T-cell (primary cell): ENCODE results near the gene EGLN2. TPM values are rescaled to one million over a fixed set of nuclear protein-coding genes. Genes with fewer than 3 reads are reported as not detected.

Experiments
- ATAC-seq, 4 experiments: fragments of 200-7000 bp in 3 of 4; fragments of 150-1000 bp in 1 of 4; cut with Tn5 transposase; replicated peaks in 1 of 4; 1 replicate in 3 of 4; 2 replicates in 1 of 4; pipeline ENCODE4 v1.10.0; 2021; ENCODE audit warnings: moderate library complexity in 3 of 4, mild to moderate bottlenecking in 2 of 4, moderate number of reproducible peaks in 1 of 4
- CTCF ChIA-PET, 2 donors: fragments of 300-600 bp; sonication (Branson Sonifier 250); formaldehyde crosslinking; loops; one replicate each; lab custom pipeline; 2022; ENCODE audit warnings: antibody characterized with exemption in 2 of 2; lab: Charles Lee
- POLR2A ChIA-PET, 2 donors: fragments of 300-600 bp; sonication (Branson Sonifier 250); formaldehyde crosslinking; loops; one replicate each; lab custom pipeline; 2022; ENCODE audit warnings: antibody characterized with exemption in 2 of 2; lab: Charles Lee
- DNase-seq, 35 experiments: peaks; one replicate each; pipeline versions ENCODE4 v3.0.0 to v3.0.0-alpha.2; 2013 to 2023
- H3K27ac ChIP-seq: one replicate; pipeline ENCODE4 v1.5.1; 2013; ENCODE audit warnings: low read length
- H3K27me3 ChIP-seq, 2 experiments: replicated peaks in 1 of 2; 1 replicate in 1 of 2; 2 replicates in 1 of 2; pipeline versions ENCODE4 v1.6.1 to v1.7.0; 2013; ENCODE audit warnings: low read length in 1 of 2, mixed read lengths in 1 of 2; ENCODE audit not compliant: control insufficient read depth in 2 of 2, insufficient read depth in 2 of 2; ENCODE audit errors: extremely low read depth in 1 of 2
- H3K36me3 ChIP-seq, 2 donors: 1 replicate in 1 of 2; 2 replicates in 1 of 2; pipeline versions ENCODE4 v1.6.1 to v1.7.0; 2013; ENCODE audit warnings: low read length in 1 of 2; ENCODE audit not compliant: control insufficient read depth in 2 of 2, insufficient read depth in 1 of 2; ENCODE audit errors: extremely low read depth in 1 of 2
- H3K4me1 ChIP-seq, 2 experiments: 1 replicate in 1 of 2; 2 replicates in 1 of 2; pipeline versions ENCODE4 v1.6.1 to v1.7.0; 2013; ENCODE audit warnings: low read length in 2 of 2, mixed read lengths in 1 of 2; ENCODE audit not compliant: insufficient read depth in 2 of 2, control insufficient read depth in 1 of 2; ENCODE audit errors: extremely low read depth in 1 of 2
- H3K4me3 ChIP-seq, 2 donors: 1 replicate in 1 of 2; 2 replicates in 1 of 2; pipeline versions ENCODE4 v1.5.1 to v1.7.0; 2013; ENCODE audit warnings: mild to moderate bottlenecking in 2 of 2, low read length in 1 of 2, moderate library complexity in 1 of 2; ENCODE audit not compliant: control insufficient read depth in 1 of 2; ENCODE audit errors: extremely low read depth in 1 of 2
- H3K9me3 ChIP-seq: 2 replicates; pipeline ENCODE4 v1.7.0; 2013
- H3K27ac Mint-ChIP-seq, 2 donors: one replicate each; pipeline ENCODE4 v1.8.0; 2020 to 2021; ENCODE audit warnings: mild to moderate bottlenecking in 2 of 2, mixed read lengths in 2 of 2
- H3K27me3 Mint-ChIP-seq, 2 donors: one replicate each; pipeline ENCODE4 v1.8.0; 2021 to 2022; ENCODE audit warnings: mixed read lengths in 2 of 2
- H3K36me3 Mint-ChIP-seq: one replicate; pipeline ENCODE4 v1.8.0; 2021; ENCODE audit warnings: mixed read lengths
- H3K4me1 Mint-ChIP-seq, 3 donors: one replicate each; pipeline ENCODE4 v1.8.0; 2020 to 2022; ENCODE audit warnings: mixed read lengths in 3 of 3, mild to moderate bottlenecking in 1 of 3
- H3K4me3 Mint-ChIP-seq, 3 donors: one replicate each; pipeline ENCODE4 v1.8.0; 2020 to 2022; ENCODE audit warnings: mild to moderate bottlenecking in 3 of 3, mixed read lengths in 3 of 3, moderate library complexity in 3 of 3
- H3K9me3 Mint-ChIP-seq, 3 donors: one replicate each; pipeline ENCODE4 v1.8.0; 2020 to 2022; ENCODE audit warnings: mixed read lengths in 3 of 3
- WGBS: methylation state at CpG from one replicate; pipeline ENCODE4 v1.1.5; 2013; ENCODE audit warnings: missing lambda C conversion rate; ENCODE audit not compliant: insufficient coverage; 5-methylcytosine and 5-hydroxymethylcytosine counted together
- total RNA-seq, 35 experiments: library from RNA in 6 of 35; stranded (reverse) in 6 of 35; fragments of 120-200 nt in 1 of 35; gene quantifications; one replicate each; pipeline versions ENCODE4 v1.2.1 to v1.2.4 and lab custom pipeline; 2013 to 2026

The EGLN2 gene
- total RNA-seq, 5 donors from 2014 or later (not counting 1 experiment from before 2014, with no cell fraction given) = 150 to 234 (median 224) TPM

DNA sequence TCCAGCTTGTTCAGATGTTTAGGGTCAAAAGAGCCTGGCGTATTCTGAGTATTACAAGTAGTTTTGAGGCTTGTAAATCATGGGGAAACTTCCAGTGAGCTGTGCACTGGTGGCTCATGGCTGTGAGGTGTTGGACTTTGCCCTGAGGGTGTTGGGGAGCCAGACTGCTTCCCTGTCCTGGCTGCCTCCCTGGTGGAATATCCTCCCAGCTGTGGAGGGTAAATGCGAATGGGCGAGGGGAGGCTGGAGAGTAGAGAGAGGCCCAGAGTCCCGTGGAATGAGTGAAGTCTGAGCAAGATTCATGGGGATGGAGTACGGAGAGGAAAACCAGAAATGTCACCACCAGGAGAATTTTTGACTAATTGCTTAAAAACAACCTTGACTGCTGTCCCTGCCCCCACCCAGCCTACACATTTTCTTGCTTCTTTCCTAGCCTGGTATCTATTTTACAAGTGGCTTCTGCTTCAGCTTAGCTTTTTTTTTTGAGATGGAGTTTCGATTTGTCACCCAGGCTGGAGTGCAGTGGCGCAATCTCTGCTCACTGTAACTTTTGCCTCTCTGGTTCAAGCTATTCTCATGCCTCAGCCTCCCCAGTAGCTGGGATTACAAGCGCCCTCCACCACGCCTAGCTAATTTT, 44.3 kb upstream of the EGLN2 start:
- Histone ChIP-seq H3K9me3 (no peaks in the 10 kb centered on the region), H3K4me3 (peak overlapping the region; percentile 25), H3K36me3 (peaks cover 18 to 37% of the 10 kb centered on the region in 2 donors), H3K4me1 (peaks cover 17 to 74% of the 10 kb centered on the region in 2 experiments), H3K27me3 (no peaks in the 10 kb centered on the region), H3K27ac (peak overlapping the region; percentile 46)
- ChIA-PET POLR2A (interaction anchor here (0.6 to 1.3 kb wide), 7 partner anchors 23 to 591 kb away, joined by 3 to 15 read pairs (median 6); partner anchors contain the start of gene RAB4B (in 1 of the 2)), CTCF (interaction anchor here (0.6 to 1.3 kb wide), 9 partner anchors 17 to 695 kb away, joined by 3 to 8 read pairs (median 5); partner anchors contain the start of genes EGLN2 (in 1 of the 2) and RAB4B (in 1 of the 2))
- Mint-ChIP-seq H3K36me3 (peaks cover 37% of the 10 kb centered on the region), H3K4me3 (peak overlapping the region; percentile 65 to 91 (median 79)), H3K4me1 (peaks cover 52 to 63% (median 63%) of the 10 kb centered on the region in 3 donors), H3K27ac (peak overlapping the region; percentile 64 to 88), H3K27me3 (no peaks in the 10 kb centered on the region), H3K9me3 (no peaks in the 10 kb centered on the region)
- 10% methylated on average over 2 of the region's 9 CpGs for WGBS
- ATAC-seq (no peak), DNase-seq (peak in 2 of 35 experiments; percentile 8 to 46)

- H3K4me3 ChIP-seq = peak overlapping the region in 1 of 2 donors; percentile 25
- Mint-ChIP-seq H3K4me3 (peak overlapping the region; percentile 39 to 91 (median 65)), H3K27ac (no peak overlapping the region), H3K36me3 (peaks cover 42% of the 10 kb centered on the region), H3K9me3 (no peaks in the 10 kb centered on the region), H3K4me1 (peaks cover 47 to 63% (median 58%) of the 10 kb centered on the region in 3 donors), H3K27me3 (no peaks in the 10 kb centered on the region)
- no peaks in the 10 kb centered on the region for H3K27me3 ChIP-seq
- ATAC-seq (no peak), DNase-seq (no peak)
- H3K36me3 ChIP-seq = peaks cover 18 to 42% of the 10 kb centered on the region in 2 donors
- 67% methylated on average over 2 of the region's 3 CpGs for WGBS
- H3K27ac ChIP-seq = peak overlapping the region; percentile 46
- H3K4me1 ChIP-seq = peaks cover 17 to 69% of the 10 kb centered on the region in 2 experiments
- no peaks in the 10 kb centered on the region for H3K9me3 ChIP-seq
- CTCF ChIA-PET = interaction anchor here (0.6 to 1.3 kb wide), 8 partner anchors 22 to 696 kb away, joined by 3 to 8 read pairs (median 4); partner anchors contain the start of genes EGLN2 (in 1 of the 2) and RAB4B (in 1 of the 2)
- POLR2A ChIA-PET = interaction anchor here (0.6 to 1.3 kb wide), 4 partner anchors 22 to 419 kb away, joined by 3 to 6 read pairs (median 6); partner anchors contain the start of gene RAB4B (in 1 of the 2)
Observed at GRCh38 chr19:40755248-40755624, 43.8 kb upstream of the EGLN2 start.

DNA sequence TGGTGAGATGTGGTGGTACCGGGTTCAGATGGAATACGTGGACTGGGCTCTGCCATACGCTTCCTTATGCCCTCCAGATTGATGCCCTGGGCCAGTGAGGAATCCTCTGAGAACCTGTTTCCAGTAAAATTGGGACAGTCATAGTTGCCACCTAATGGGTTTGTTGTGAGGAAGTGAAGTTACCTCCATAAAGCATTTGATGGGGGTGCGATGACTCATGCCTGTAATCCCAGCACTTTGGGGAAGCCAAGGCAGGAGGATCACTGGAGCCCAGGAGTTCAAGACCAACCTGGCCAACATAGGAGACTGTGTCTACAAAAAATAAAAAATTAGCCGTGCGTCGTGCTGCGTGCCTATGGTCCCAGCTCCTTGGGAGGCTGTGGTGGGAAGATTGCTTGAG, 43.2 kb upstream of the EGLN2 start:
- H3K27ac Mint-ChIP-seq = peak overlapping the region; percentile 75 to 76
- H3K4me3 Mint-ChIP-seq = peak overlapping the region in 2 of 3 donors; percentile 39 to 91
- ATAC-seq (no peak), DNase-seq (no peak)
- Histone ChIP-seq H3K36me3 (peaks cover 18 to 47% of the 10 kb centered on the region in 2 donors), H3K4me3 (no peak overlapping the region), H3K4me1 (peaks cover 17 to 68% of the 10 kb centered on the region in 2 experiments), H3K27ac (no peak overlapping the region), H3K27me3 (no peaks in the 10 kb centered on the region), H3K9me3 (no peaks in the 10 kb centered on the region)
- peaks cover 46 to 64% (median 58%) of the 10 kb centered on the region in 3 donors for H3K4me1 Mint-ChIP-seq
- ChIA-PET POLR2A (interaction anchor here in 1 of 2 donors (0.7 kb wide), 1 partner anchor 583 kb away, joined by 5 read pairs; no protein-coding TSS in a partner anchor), CTCF (interaction anchor here (0.6 to 3.0 kb wide), 3 partner anchors 22 to 696 kb away, joined by 3 to 9 read pairs (median 7); partner anchors contain the start of gene RAB4B (in 1 of the 2))
- H3K9me3 Mint-ChIP-seq = no peaks in the 10 kb centered on the region
- no peaks in the 10 kb centered on the region for H3K27me3 Mint-ChIP-seq
- H3K36me3 Mint-ChIP-seq = peaks cover 45% of the 10 kb centered on the region
- 95% methylated on average over 3 of the region's 8 CpGs for WGBS

DNA sequence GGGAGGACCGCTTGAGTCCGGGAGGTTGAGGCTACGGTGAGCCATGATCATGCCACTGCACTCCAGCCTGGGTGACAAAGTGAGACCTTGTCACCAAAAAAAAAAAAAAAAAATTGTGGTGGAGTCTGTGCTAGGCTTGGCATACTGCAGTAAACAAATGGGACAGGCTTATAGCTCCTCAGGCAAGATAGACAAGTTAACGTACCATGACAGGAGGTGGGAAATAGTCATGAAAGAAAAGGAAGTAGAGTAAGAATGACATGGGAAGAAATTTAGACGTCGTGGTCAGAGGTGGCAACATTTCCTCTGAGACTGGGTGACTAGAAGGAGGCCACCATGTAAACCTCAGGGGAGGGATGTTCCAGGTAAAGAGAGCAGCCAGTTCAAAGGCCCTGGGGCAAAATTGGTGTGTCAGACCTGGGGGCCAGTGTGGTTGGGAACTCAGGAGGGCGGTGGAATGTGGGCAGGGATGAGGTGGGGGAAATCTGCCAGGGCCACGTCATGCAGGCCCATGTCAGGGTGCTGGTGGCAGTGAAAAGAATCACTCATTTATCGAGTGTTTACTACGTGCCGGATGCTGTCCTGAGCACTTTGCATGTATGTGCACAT, 42.4 kb upstream of the EGLN2 start:
- H3K27me3 ChIP-seq = no peaks in the 10 kb centered on the region
- no peak overlapping the region for H3K4me3 ChIP-seq
- H3K4me1 ChIP-seq = peaks cover 17 to 65% of the 10 kb centered on the region in 2 experiments
- Mint-ChIP-seq H3K4me3 (peak overlapping the region in 2 of 3 donors; percentile 39 to 91), H3K9me3 (no peaks in the 10 kb centered on the region), H3K27ac (peak overlapping the region; percentile 49 to 50), H3K4me1 (peaks cover 48 to 61% (median 54%) of the 10 kb centered on the region in 3 donors), H3K36me3 (peaks cover 50% of the 10 kb centered on the region), H3K27me3 (no peaks in the 10 kb centered on the region)
- H3K27ac ChIP-seq = peak overlapping the region; percentile 6
- H3K36me3 ChIP-seq = peaks cover 21 to 55% of the 10 kb centered on the region in 2 donors
- 59% methylated on average over 9 of the region's 11 CpGs for WGBS
- ChIA-PET CTCF (interaction anchor here in 1 of 2 donors (3.0 kb wide), 1 partner anchor 21 kb away, joined by 9 read pairs; the partner anchor contains the start of gene RAB4B), POLR2A (interaction anchor here in 1 of 2 donors (0.7 kb wide), 1 partner anchor 582 kb away, joined by 5 read pairs; no protein-coding TSS in a partner anchor)
- ATAC-seq = peak in 1 of 4 experiments; percentile 58
- no peaks in the 10 kb centered on the region for H3K9me3 ChIP-seq
- peak in 3 of 35 experiments; percentile 12 to 55 (median 21) for DNase-seq

DNA sequence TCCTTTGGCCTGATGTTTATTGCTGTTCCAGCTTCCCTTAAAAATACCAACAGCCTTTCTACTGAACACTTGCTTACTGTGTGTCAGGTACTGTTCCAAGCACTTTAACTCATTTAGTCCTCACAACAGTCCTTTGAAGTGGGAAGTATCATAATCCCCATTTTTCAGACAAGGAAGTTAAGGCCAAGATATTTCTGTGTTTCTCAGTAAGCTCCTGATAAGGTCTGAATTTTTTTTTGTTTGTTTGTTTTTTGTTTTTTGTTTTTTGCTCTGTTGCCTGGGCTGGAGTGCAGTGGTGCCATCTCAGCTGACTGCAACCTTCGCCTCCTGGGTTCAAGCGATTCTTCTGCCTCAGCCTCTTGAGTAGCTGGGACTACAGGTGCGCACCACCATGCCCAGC, 40.5 kb upstream of the EGLN2 start:
- H3K4me1 ChIP-seq = peaks cover 15 to 67% of the 10 kb centered on the region in 2 experiments
- Mint-ChIP-seq H3K27ac (peak overlapping the region in 1 of 2 donors; percentile 39), H3K4me3 (no peak overlapping the region), H3K36me3 (peaks cover 63% of the 10 kb centered on the region), H3K27me3 (no peaks in the 10 kb centered on the region), H3K4me1 (peaks cover 46 to 64% (median 51%) of the 10 kb centered on the region in 3 donors), H3K9me3 (no peaks in the 10 kb centered on the region)
- no peaks in the 10 kb centered on the region for H3K27me3 ChIP-seq
- DNase-seq (no peak), ATAC-seq (no peak)
- peaks cover 35 to 74% of the 10 kb centered on the region in 2 donors for H3K36me3 ChIP-seq
- H3K27ac ChIP-seq = no peak overlapping the region
- POLR2A ChIA-PET = no interaction called here
- H3K9me3 ChIP-seq = no peaks in the 10 kb centered on the region
- WGBS = 100% methylated on average over 2 of the region's 3 CpGs
- CTCF ChIA-PET = interaction anchor here in 1 of 2 donors (0.6 to 3.0 kb wide), 3 partner anchors 20 to 49 kb away, joined by 3 to 9 read pairs (median 3); partner anchors contain the start of gene RAB4B
- no peak overlapping the region for H3K4me3 ChIP-seq

GRCh38 chr19:40759352-40759751, 39.6 kb upstream of the EGLN2 start:
- peaks cover 69% of the 10 kb centered on the region for H3K36me3 Mint-ChIP-seq
- no peaks in the 10 kb centered on the region for H3K27me3 Mint-ChIP-seq
- ChIA-PET CTCF (no interaction called here), POLR2A (no interaction called here)
- 100% methylated on average over 5 of the region's 13 CpGs for WGBS
- H3K36me3 ChIP-seq = peaks cover 35 to 83% of the 10 kb centered on the region in 2 donors
- H3K4me3 ChIP-seq = no peak overlapping the region
- no peak overlapping the region for H3K4me3 Mint-ChIP-seq
- H3K4me1 Mint-ChIP-seq = peaks cover 49 to 68% (median 54%) of the 10 kb centered on the region in 3 donors
- H3K4me1 ChIP-seq = peaks cover 14 to 67% of the 10 kb centered on the region in 2 experiments
- no peaks in the 10 kb centered on the region for H3K27me3 ChIP-seq
- no peaks in the 10 kb centered on the region for H3K9me3 Mint-ChIP-seq
- H3K27ac ChIP-seq = no peak overlapping the region
- ATAC-seq = no peak
- H3K27ac Mint-ChIP-seq = peak overlapping the region in 1 of 2 donors; percentile 39
- no peak for DNase-seq
- H3K9me3 ChIP-seq = no peaks in the 10 kb centered on the region
